NOMO-1 (cell line): ENCODE results near the gene ABCG1.
A peak's percentile ranks its signal among the peaks of the same experiment; 100 is the strongest.
"Not testable (repeated sequence)": the region's sequence is repeated elsewhere in the genome, so short reads cannot be mapped to it uniquely, and the experiment has no call there.

Experiments
- DNase-seq, 2 experiments: peaks; one replicate each; lab custom pipeline; 2025; ENCODE audit not compliant: unreplicated experiment in 2 of 2; lab: John Stamatoyannopoulos, UW

ABCG1 gene

GRCh38 chr21:42218836-42219605 is at the start of gene ABCG1:
ABCG1 (plus strand) TSS chr21:42219140; CDS start chr21:42219263, 123 bp downstream.
- no peak for DNase-seq

- no peak for DNase-seq
These were observed 49.2 kb upstream of the ABCG1 start for GRCh38 chr21:42169758-42170157.

- peak in 1 of 2 experiments; percentile 11 for DNase-seq
These were observed 47.6 kb upstream of the ABCG1 start for GRCh38 chr21:42171091-42172053.

GRCh38 chr21:42172596-42173483 is 46.1 kb upstream of the ABCG1 start:
- DNase-seq: no peak

GRCh38 chr21:42174173-42174572 is 44.8 kb upstream of the ABCG1 start:
- no peak for DNase-seq

- DNase-seq: no peak
These were observed 43.7 kb upstream of the ABCG1 start for GRCh38 chr21:42175110-42175710.

GRCh38 chr21:42176859-42177258 is 42.1 kb upstream of the ABCG1 start:
- DNase-seq: no peak

GRCh38 chr21:42179316-42179715 is 39.6 kb upstream of the ABCG1 start:
- no peak for DNase-seq

GRCh38 chr21:42180001-42180400 is 38.9 kb upstream of the ABCG1 start:
- DNase-seq: not testable (repeated sequence)

- no peak for DNase-seq
These were observed 36.1 kb upstream of the ABCG1 start for GRCh38 chr21:42182713-42183371.

- DNase-seq: no peak
These were observed 35.3 kb upstream of the ABCG1 start for GRCh38 chr21:42183374-42184266.

- no peak for DNase-seq
These were observed 32.3 kb upstream of the ABCG1 start for GRCh38 chr21:42186591-42186990.

GRCh38 chr21:42187976-42188653 is 30.8 kb upstream of the ABCG1 start:
- peak; percentile 88 to 95 for DNase-seq

- no peak for DNase-seq
These were observed 30.3 kb upstream of the ABCG1 start for GRCh38 chr21:42188663-42189062.

- peak in 1 of 2 experiments; percentile 14 for DNase-seq
These were observed 29.5 kb upstream of the ABCG1 start for GRCh38 chr21:42189431-42189830.

GRCh38 chr21:42189860-42190485 is 29.0 kb upstream of the ABCG1 start:
- no peak for DNase-seq

GRCh38 chr21:42190486-42190863 is 28.5 kb upstream of the ABCG1 start:
- DNase-seq: no peak

GRCh38 chr21:42191064-42191463 is 27.9 kb upstream of the ABCG1 start:
- no peak for DNase-seq
